ENCODE data around the gene KLK3. TPM values are rescaled to one million over a fixed set of nuclear protein-coding genes. Genes with fewer than 3 reads are reported as not detected.

The KLK3 gene
- total and polyA plus RNA-seq, 2 of the 8 experiments (the other 6 are each of a cell fraction or from before 2014, with no cell fraction given), result 0.08 TPM; not detected in 1

DNA sequence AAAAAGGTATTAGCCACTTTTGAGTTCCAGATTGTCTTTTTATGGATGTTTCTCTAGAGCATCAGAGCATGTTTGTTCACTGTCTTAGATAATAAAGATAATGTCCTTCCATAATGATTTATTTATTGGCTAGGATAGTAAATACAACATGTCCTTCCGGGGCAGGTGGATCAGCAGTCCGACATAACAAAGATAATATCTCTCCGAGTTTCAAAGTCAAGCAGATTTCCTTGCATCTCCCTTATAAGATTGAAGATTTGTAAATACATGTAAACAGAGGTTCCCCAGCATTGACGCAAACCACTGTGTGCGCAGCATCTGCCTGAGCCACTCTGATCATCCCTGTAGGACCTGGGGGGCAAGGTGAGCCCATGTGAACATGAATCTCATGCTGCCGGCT is 12.6 kb upstream of the KLK3 start (continued):
- TF ChIP-seq, protein P1, sequence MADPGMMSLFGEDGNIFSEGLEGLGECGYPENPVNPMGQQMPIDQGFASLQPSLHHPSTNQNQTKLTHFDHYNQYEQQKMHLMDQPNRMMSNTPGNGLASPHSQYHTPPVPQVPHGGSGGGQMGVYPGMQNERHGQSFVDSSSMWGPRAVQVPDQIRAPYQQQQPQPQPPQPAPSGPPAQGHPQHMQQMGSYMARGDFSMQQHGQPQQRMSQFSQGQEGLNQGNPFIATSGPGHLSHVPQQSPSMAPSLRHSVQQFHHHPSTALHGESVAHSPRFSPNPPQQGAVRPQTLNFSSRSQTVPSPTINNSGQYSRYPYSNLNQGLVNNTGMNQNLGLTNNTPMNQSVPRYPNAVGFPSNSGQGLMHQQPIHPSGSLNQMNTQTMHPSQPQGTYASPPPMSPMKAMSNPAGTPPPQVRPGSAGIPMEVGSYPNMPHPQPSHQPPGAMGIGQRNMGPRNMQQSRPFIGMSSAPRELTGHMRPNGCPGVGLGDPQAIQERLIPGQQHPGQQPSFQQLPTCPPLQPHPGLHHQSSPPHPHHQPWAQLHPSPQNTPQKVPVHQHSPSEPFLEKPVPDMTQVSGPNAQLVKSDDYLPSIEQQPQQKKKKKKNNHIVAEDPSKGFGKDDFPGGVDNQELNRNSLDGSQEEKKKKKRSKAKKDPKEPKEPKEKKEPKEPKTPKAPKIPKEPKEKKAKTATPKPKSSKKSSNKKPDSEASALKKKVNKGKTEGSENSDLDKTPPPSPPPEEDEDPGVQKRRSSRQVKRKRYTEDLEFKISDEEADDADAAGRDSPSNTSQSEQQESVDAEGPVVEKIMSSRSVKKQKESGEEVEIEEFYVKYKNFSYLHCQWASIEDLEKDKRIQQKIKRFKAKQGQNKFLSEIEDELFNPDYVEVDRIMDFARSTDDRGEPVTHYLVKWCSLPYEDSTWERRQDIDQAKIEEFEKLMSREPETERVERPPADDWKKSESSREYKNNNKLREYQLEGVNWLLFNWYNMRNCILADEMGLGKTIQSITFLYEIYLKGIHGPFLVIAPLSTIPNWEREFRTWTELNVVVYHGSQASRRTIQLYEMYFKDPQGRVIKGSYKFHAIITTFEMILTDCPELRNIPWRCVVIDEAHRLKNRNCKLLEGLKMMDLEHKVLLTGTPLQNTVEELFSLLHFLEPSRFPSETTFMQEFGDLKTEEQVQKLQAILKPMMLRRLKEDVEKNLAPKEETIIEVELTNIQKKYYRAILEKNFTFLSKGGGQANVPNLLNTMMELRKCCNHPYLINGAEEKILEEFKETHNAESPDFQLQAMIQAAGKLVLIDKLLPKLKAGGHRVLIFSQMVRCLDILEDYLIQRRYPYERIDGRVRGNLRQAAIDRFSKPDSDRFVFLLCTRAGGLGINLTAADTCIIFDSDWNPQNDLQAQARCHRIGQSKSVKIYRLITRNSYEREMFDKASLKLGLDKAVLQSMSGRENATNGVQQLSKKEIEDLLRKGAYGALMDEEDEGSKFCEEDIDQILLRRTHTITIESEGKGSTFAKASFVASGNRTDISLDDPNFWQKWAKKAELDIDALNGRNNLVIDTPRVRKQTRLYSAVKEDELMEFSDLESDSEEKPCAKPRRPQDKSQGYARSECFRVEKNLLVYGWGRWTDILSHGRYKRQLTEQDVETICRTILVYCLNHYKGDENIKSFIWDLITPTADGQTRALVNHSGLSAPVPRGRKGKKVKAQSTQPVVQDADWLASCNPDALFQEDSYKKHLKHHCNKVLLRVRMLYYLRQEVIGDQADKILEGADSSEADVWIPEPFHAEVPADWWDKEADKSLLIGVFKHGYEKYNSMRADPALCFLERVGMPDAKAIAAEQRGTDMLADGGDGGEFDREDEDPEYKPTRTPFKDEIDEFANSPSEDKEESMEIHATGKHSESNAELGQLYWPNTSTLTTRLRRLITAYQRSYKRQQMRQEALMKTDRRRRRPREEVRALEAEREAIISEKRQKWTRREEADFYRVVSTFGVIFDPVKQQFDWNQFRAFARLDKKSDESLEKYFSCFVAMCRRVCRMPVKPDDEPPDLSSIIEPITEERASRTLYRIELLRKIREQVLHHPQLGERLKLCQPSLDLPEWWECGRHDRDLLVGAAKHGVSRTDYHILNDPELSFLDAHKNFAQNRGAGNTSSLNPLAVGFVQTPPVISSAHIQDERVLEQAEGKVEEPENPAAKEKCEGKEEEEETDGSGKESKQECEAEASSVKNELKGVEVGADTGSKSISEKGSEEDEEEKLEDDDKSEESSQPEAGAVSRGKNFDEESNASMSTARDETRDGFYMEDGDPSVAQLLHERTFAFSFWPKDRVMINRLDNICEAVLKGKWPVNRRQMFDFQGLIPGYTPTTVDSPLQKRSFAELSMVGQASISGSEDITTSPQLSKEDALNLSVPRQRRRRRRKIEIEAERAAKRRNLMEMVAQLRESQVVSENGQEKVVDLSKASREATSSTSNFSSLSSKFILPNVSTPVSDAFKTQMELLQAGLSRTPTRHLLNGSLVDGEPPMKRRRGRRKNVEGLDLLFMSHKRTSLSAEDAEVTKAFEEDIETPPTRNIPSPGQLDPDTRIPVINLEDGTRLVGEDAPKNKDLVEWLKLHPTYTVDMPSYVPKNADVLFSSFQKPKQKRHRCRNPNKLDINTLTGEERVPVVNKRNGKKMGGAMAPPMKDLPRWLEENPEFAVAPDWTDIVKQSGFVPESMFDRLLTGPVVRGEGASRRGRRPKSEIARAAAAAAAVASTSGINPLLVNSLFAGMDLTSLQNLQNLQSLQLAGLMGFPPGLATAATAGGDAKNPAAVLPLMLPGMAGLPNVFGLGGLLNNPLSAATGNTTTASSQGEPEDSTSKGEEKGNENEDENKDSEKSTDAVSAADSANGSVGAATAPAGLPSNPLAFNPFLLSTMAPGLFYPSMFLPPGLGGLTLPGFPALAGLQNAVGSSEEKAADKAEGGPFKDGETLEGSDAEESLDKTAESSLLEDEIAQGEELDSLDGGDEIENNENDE (IDR thresholded peaks at IDR 0.05; ENCODE audit: insufficient replicate concordance, low read length), result no peak
- no peak for TF ChIP-seq JUND (IDR thresholded peaks at IDR 0.05; ENCODE audit: low read length)
- no peak for TF ChIP-seq KDM5A (IDR thresholded peaks at IDR 0.05; ENCODE audit: low read length)
- TF ChIP-seq, protein P2, sequence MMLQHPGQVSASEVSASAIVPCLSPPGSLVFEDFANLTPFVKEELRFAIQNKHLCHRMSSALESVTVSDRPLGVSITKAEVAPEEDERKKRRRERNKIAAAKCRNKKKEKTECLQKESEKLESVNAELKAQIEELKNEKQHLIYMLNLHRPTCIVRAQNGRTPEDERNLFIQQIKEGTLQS (IDR thresholded peaks at IDR 0.05; ENCODE audit: insufficient read depth, low read depth, low read length), result no peak
- TF ChIP-seq PHF8 (conservative IDR thresholded peaks at IDR 0.05; ENCODE audit: low read depth, low read length), result no peak

Measured in H1 (cell line).